HTERT RPE-1 (cell line): ENCODE data around the gene KMT5B.

Experiments used
- in situ Hi-C: fragments of 300-500 bp; cut with MboI; formaldehyde crosslinking; loops from 4 replicates; pipeline ENCODE4 v1.14.3; 2020; ENCODE audit warnings: low sequenced_read_pairs

KMT5B gene

DNA sequence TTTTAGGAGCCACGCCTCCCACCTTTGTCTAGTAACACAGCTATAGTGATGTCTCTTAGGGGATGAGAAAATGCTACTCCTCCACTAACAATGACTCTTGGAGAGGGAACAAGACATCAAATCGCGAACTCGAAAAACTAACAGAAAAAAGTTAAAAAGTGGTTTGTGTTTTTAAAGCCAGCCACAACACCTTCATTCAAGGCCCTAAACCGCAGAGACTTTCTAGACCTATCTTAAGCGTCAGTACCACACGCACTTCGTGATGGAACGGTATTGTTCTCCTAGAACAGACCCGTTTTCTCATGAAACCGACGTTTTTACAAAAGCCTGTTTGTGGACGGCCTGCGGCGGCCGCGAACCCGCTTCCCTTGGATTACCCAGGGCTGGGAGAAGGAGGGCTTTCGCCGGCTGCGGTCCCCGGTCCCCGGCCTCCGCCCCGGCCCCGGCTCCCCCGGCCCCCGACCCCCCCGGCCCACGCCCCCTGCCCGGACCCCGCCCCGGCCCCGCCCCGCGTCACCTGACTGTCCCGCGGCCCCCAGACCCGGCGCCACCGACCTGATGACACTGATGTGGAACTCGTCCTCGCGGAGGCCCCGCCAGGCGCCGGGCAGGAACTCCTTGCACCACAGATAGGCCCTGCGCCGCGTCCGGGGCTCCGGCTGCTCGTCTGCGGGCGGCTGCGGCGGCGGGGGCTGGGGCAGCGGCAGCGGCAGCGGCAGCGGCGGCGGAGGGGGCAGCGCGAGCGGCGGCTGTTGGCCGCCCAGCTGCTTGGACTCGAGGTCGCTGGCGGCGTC, 92.6 kb downstream of the KMT5B start:
- in situ Hi-C loops, result no loop called here

DNA sequence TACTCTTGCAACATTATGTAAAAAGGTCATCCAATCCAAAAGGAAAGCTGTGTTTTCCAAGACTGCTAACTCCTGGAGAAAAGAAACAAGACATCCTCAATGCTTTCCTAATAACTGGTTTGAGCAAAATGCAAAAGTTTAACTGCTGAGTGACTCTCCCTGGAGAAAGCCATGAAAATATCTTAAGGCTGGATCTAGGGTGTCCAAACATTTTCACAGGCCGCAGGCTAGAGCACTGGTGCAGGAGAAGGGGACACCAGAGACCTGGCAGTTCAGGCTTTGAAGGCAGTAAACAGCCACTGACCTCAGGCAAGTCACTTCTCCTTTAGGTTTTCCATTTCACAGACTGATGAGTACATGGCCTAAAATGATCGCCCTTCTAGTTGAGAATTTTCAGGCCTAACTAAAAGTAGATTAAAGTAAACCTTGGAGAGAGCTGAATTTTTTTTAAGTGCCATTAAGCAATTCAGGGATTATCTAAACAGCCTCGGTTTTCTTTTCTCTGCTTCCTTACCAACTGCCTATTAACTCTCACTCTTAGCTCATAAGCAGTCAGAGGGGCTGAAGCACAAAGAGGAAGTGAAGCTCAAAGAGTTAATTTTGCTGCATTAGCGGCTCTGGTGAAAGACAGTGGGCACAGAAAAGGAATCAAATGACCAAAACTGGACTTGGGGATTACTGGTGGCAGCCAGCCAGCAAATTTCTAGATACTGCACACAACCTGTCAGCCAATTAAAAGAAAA, 94.2 kb downstream of the KMT5B start:
- in situ Hi-C loops, result no loop called here

- in situ Hi-C loops, result no loop called here
Measured at GRCh38 chr11:68117853-68118470, 95.1 kb downstream of the KMT5B start.

GRCh38 chr11:68116974-68117373, 96.1 kb downstream of the KMT5B start:
- in situ Hi-C loops, result no loop called here

DNA sequence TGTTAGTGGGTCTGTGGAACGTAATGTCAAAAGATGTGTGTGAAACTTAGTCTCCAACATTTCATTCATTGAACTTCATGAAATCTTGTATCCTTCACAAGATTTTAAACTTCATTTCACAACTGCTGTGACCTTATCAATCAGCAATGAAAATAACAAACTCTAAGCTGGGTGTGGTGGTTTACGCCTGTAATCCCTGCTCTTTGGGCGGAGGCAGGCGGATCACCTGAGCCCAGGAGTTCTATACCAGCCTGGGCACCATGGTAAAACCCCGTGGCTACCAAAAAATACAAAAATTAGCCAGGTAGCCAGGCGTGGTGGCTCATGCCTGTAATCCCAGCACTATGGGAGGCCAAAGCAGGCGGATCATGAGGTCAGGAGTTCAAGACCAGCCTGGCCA, 97.0 kb downstream of the KMT5B start:
- in situ Hi-C loops, result no loop called here

GRCh38 chr11:68115285-68115684, 97.8 kb downstream of the KMT5B start:
- in situ Hi-C loops, result no loop called here

GRCh38 chr11:68113986-68114385, 99.1 kb downstream of the KMT5B start:
- in situ Hi-C loops, result no loop called here

- in situ Hi-C loops, result no loop called here
Measured at GRCh38 chr11:68107689-68108088, 105.4 kb downstream of the KMT5B start.

DNA sequence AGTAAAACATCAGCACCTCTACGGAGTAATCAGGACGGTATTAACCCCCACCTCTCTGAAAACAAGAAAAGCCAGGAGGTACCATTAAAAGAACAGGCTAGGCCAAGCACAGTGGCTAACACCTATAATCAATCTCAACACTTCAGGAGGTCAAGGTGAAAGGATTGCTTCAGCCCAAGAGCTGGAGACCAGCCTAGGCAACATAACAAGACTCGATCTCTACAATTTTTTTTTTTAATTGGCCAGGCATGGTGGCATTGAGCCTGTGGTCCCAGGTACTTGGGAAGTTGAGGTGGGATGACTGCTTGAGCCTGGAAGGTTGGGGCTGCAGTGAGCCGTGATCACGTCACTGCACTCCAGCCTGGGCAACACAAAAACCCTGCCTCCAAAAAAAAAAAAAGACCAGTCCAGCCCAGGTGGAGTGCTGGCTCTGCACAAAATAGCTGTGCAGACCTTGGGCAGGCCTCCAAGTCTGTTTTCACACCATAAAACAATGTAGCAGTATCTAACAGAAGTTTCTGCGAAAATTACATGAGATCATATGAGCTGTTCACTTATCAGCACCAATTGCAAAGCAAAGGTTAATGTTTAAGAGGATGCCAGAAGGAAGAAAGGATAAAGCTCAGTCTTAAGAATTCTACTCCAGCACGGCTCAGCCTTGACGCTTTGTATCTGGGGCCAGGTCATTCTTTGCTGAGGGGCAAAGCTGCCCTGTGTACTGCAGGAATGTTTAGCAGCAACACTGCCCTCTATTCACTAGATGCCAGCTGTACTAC, 106.7 kb downstream of the KMT5B start:
- in situ Hi-C loops, result no loop called here
